Prostate gland (tissue), 2 donors: ENCODE measurements around the gene SPAG4. TPM values are rescaled to one million over a fixed set of nuclear protein-coding genes. Genes with fewer than 3 reads are reported as not detected.

Experiments used
- DNase-seq: peaks from one replicate; pipeline ENCODE4 v3.0.0-alpha.2; 2019; ENCODE audit warnings: low spot score
- H3K27ac ChIP-seq, 2 donors: fragments of 200-600 bp; sonication (generic); 2 replicates each; pipeline ENCODE4 v1.5.1; 2017 to 2019
- H3K27me3 ChIP-seq: fragments of 200-600 bp; sonication (generic); replicated peaks from 2 replicates; pipeline ENCODE4 v1.5.1; 2019; ENCODE audit not compliant: insufficient read depth
- H3K36me3 ChIP-seq, 2 donors: fragments of 200-600 bp; sonication (generic); 1 replicate in 1 of 2; 2 replicates in 1 of 2; pipeline versions ENCODE4 v1.5.1 to v1.8.1; 2017 to 2019
- H3K4me1 ChIP-seq: fragments of 200-600 bp; sonication (generic); replicated peaks from 2 replicates; pipeline ENCODE4 v1.5.1; 2019
- H3K4me3 ChIP-seq, 2 donors: fragments of 200-600 bp; sonication (generic); 2 replicates each; pipeline ENCODE4 v1.5.1; 2017 to 2019
- H3K9me3 ChIP-seq: fragments of 200-600 bp; sonication (generic); 2 replicates; pipeline ENCODE4 v1.5.1; 2017
- POLR2A ChIP-seq: fragments of 450-650 bp; IDR thresholded peaks from one replicate; pipeline ENCODE4 v1.6.1; 2016; ENCODE audit warnings: antibody characterized with exemption, mild to moderate bottlenecking
- POLR2AphosphoS5 ChIP-seq: sonication (generic); formaldehyde crosslinking; IDR thresholded peaks from one replicate; pipeline ENCODE4 v1.6.1; 2017; ENCODE audit warnings: antibody characterized with exemption
- WGBS: methylation state at CpG from one replicate; pipeline ENCODE4 v1.1.5; 2018; 5-methylcytosine and 5-hydroxymethylcytosine counted together
- intact Hi-C: fragments of 100-400 bp; cut with DNase I; formaldehyde crosslinking; loops from one replicate; pipeline ENCODE4 v1.14.2; 2022
- total RNA-seq, 2 donors: library from RNA; depleted of rRNA; stranded (reverse); fragments of >200 nt; gene quantifications; one replicate each; pipeline ENCODE4 v1.1.0, GENCODE V29; 2016
- TF ChIP-seq, protein P1 (sequence below), 4 experiments: fragments of 200-600 bp in 2 of 4; fragments of 450-650 bp in 2 of 4; sonication (generic) in 2 of 4; IDR thresholded peaks; 1 replicate in 3 of 4; 2 replicates in 1 of 4; pipeline ENCODE4 v1.5.1; 2016 to 2019; ENCODE audit warnings: antibody characterized with exemption in 4 of 4, mild to moderate bottlenecking in 2 of 4, moderate library complexity in 2 of 4

The SPAG4 gene
- total RNA-seq, 2 donors from 2014 or later: 0.91 to 10.4 TPM

DNA sequence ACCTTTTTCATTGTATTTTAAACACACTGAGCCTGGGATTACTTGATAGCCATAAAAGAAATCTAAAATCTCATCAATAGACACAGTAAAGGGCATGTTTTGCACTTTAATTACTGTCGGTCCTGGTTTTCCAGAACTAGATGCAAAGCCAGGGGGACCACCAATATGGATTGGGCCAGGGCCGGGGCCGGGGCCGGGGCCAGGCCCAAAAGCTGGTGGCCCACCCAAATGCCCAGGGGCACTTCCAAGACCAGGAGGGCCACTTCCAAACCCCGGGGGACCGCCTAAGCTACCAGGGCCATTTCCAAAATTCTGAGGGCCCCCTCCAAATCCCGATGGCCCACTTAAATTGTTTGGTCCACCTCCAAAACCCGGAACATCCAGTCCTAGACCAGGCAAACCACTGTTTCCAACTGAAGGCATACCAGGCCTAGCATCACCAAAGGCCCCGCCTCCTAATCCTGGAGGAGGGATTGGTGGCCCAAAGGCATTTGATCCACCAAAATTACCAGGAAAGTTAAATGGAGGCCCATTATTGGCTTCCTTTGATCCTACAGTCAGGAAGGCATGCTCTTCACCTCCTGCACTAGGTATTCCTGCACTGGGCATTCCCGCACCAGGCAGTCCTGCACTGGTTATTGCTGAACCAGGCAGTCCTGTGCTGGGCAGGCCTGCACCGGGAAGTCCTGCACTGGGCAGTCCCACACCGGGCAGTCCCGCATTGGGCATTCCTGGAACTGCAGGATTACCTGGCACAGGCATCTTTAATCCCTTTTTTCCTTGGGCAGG lies 37.2 kb downstream of the SPAG4 start:
- TF ChIP-seq POLR2AphosphoS5: no peak
- TF ChIP-seq POLR2A: no peak
- TF ChIP-seq, protein P1, sequence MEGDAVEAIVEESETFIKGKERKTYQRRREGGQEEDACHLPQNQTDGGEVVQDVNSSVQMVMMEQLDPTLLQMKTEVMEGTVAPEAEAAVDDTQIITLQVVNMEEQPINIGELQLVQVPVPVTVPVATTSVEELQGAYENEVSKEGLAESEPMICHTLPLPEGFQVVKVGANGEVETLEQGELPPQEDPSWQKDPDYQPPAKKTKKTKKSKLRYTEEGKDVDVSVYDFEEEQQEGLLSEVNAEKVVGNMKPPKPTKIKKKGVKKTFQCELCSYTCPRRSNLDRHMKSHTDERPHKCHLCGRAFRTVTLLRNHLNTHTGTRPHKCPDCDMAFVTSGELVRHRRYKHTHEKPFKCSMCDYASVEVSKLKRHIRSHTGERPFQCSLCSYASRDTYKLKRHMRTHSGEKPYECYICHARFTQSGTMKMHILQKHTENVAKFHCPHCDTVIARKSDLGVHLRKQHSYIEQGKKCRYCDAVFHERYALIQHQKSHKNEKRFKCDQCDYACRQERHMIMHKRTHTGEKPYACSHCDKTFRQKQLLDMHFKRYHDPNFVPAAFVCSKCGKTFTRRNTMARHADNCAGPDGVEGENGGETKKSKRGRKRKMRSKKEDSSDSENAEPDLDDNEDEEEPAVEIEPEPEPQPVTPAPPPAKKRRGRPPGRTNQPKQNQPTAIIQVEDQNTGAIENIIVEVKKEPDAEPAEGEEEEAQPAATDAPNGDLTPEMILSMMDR (IDR thresholded peaks at IDR 0.05): no peak
- WGBS: 97% methylated on average over 13 of the region's 13 CpGs
- Histone ChIP-seq H3K27ac (no peak overlapping the region), H3K27me3 (no peaks in the 10 kb centered on the region), H3K36me3 (peaks cover 6 to 11% of the 10 kb centered on the region in 2 donors), H3K4me3 (no peak overlapping the region), H3K4me1 (no peaks in the 10 kb centered on the region), H3K9me3 (no peaks in the 10 kb centered on the region)
- intact Hi-C loops: no loop called here
- no peak for DNase-seq

GRCh38 chr20:35653430-35653734 lies 37.8 kb downstream of the SPAG4 start:
- no peaks in the 10 kb centered on the region for H3K27me3 ChIP-seq
- 94% methylated on average over 3 of the region's 3 CpGs for WGBS

GRCh38 chr20:35653893-35654292 lies 38.3 kb downstream of the SPAG4 start:
- Histone ChIP-seq H3K4me1 (peaks cover 4% of the 10 kb centered on the region), H3K36me3 (peaks cover 6 to 11% of the 10 kb centered on the region in 2 donors), H3K27ac (no peak overlapping the region), H3K27me3 (no peaks in the 10 kb centered on the region), H3K9me3 (no peaks in the 10 kb centered on the region), H3K4me3 (no peak overlapping the region)
- intact Hi-C loops: no loop called here
- no peak for DNase-seq
- 95% methylated on average over 4 of the region's 4 CpGs for WGBS
- TF ChIP-seq, protein P1 (IDR thresholded peaks at IDR 0.05): no peak
- no peak for TF ChIP-seq POLR2A

More at GRCh38 chr20:35653430-35653734, 37.8 kb downstream of the SPAG4 start:
- TF ChIP-seq POLR2A (no peak), POLR2AphosphoS5 (no peak)
- TF ChIP-seq, protein P1 (IDR thresholded peaks at IDR 0.05): no peak
- Histone ChIP-seq H3K9me3 (no peaks in the 10 kb centered on the region), H3K4me1 (peaks cover 4% of the 10 kb centered on the region), H3K27ac (no peak overlapping the region), H3K36me3 (peaks cover 6 to 11% of the 10 kb centered on the region in 2 donors), H3K4me3 (no peak overlapping the region)
- no peak for DNase-seq
- intact Hi-C loops: no loop called here

- Histone ChIP-seq H3K27ac (no peak overlapping the region), H3K4me3 (no peak overlapping the region), H3K4me1 (peaks cover 4% of the 10 kb centered on the region), H3K27me3 (no peaks in the 10 kb centered on the region), H3K36me3 (peaks cover 6 to 11% of the 10 kb centered on the region in 2 donors), H3K9me3 (no peaks in the 10 kb centered on the region)
- no peak for DNase-seq
- TF ChIP-seq POLR2AphosphoS5 (no peak), POLR2A (no peak)
- TF ChIP-seq, protein P1 (IDR thresholded peaks at IDR 0.05): no peak
- WGBS: 95% methylated on average over 9 of the region's 9 CpGs
- intact Hi-C loops: no loop called here
Observed at GRCh38 chr20:35654415-35654814, 38.8 kb downstream of the SPAG4 start.

GRCh38 chr20:35657271-35657670 lies 41.6 kb downstream of the SPAG4 start:
- WGBS: 24% methylated on average over 1 of the region's 1 CpG
- no peaks in the 10 kb centered on the region for H3K27me3 ChIP-seq
- intact Hi-C loops: no loop called here
- H3K4me3 ChIP-seq: no peak overlapping the region
- peaks cover 4% of the 10 kb centered on the region for H3K4me1 ChIP-seq
- no peak for DNase-seq
- TF ChIP-seq POLR2A (no peak), POLR2AphosphoS5 (no peak)
- TF ChIP-seq, protein P1 (IDR thresholded peaks at IDR 0.05): no peak
- H3K27ac ChIP-seq: no peak overlapping the region
- H3K9me3 ChIP-seq: no peaks in the 10 kb centered on the region
- peaks cover 6 to 11% of the 10 kb centered on the region in 2 donors for H3K36me3 ChIP-seq
